OCI-M2 (cell line): ENCODE data around the gene ROS1.
"Not testable (repeated sequence)": the region's sequence is repeated elsewhere in the genome, so short reads cannot be mapped to it uniquely, and the experiment has no call there.

Experiments used
- DNase-seq: peaks from one replicate; lab custom pipeline; 2025; ENCODE audit not compliant: unreplicated experiment; lab: John Stamatoyannopoulos, UW

The ROS1 gene

DNA sequence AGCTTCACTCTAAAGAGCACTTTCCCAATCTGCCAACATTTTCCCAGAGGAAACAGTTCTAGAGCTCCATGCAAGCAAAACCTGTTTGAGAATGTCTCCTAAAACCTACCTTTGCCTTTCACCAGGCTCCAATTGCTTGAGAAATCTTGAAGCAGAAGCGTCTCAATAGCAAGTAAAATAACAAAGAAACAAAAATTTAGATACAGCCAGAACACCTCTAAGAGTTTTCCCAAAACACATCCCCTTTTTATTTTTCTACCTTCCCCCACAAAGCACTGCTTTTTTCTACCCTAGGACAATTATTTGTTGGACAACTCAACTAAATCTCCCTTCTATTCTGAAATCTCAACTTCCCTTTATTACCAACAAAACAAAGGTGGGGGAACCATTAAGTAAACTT lies 156.8 kb downstream of the ROS1 start:
- no peak for DNase-seq

DNA sequence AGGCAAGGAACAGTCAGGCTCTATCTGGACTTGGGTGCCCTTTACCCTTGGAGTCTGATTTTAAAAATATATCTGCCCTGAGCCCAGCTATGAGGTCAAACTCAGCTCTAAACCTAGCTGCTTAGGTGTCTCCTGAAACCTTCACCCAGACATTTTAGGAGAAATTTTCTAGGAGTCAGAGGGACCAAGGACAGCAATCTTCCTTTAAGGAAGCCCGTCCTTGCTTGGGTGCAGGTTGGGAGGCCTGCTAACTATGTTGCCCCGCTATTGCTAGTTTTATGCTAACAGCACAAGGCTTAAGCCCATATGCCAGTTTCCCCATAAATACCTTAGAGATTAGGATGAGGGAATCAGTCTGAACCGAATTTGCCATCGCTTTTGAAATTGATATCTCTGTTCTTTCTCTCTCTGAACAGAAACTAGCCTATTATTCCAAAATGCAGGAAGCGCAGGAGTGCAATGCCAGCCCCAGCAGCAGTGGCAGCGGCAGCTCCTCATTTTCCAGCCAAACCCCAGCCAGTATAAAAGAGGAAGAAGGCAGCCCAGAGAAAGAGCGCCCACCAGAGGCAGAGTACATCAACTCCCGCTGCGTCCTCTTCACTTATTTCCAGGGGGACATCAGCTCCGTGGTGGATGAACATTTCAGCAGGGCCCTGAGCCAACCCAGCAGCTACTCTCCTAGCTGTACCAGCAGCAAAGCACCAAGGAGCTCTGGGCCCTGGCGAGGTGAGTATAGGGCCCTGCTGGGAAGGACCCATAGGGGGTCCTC lies 157.8 kb downstream of the ROS1 start:
- DNase-seq = no peak

DNA sequence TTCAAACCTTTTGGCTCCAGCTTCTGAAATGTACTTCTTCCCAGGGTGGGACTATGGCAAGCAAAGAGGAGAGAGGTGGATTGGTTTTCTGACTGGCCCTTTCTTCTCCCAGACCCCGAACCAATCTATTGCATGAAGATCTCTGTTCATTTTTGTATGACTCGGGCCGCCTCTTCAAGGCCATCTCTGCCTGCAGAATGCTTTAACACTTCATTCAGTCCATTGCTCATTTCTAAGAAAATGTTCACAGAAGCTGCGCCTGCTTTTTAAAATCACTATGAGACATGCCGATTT lies 158.7 kb downstream of the ROS1 start:
- no peak for DNase-seq

DNA sequence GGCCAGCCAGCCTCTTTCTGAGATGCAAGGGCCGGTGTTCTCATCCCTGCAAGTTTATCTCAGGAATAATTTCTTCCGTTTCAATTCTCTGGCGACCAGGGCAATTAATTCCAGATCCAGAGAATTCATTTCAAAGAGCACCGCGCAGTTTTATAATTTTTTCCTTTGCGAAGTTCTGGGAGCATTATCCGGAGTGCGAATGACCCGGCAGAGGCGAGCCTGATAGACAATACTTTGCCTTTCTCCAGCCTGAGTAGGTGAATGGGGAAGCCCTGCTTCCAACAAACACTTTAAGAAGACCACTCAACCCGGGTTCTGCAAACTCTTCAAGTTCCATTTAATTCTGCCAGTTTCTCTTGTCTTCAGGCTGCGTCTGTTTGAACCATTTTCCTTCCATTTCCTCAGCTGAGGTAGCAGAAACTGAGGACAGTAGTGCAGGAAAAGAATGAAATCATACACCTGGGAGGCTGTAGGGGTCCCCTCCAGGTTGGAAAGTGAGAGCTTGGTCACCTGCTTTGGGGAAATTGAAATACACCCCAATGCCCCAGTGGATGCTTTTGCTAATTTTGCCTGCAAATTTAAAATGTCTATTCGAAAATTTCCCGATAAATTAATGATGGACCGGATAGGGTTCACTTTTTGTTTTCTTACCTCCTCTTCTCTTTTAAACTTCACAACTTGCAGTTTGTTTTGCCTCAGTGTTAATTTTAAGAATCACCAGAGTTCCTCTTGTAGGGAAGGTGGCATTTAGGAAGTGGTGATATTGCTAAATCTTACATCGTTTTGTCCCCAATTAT lies 159.3 kb downstream of the ROS1 start:
- no peak for DNase-seq

DNA sequence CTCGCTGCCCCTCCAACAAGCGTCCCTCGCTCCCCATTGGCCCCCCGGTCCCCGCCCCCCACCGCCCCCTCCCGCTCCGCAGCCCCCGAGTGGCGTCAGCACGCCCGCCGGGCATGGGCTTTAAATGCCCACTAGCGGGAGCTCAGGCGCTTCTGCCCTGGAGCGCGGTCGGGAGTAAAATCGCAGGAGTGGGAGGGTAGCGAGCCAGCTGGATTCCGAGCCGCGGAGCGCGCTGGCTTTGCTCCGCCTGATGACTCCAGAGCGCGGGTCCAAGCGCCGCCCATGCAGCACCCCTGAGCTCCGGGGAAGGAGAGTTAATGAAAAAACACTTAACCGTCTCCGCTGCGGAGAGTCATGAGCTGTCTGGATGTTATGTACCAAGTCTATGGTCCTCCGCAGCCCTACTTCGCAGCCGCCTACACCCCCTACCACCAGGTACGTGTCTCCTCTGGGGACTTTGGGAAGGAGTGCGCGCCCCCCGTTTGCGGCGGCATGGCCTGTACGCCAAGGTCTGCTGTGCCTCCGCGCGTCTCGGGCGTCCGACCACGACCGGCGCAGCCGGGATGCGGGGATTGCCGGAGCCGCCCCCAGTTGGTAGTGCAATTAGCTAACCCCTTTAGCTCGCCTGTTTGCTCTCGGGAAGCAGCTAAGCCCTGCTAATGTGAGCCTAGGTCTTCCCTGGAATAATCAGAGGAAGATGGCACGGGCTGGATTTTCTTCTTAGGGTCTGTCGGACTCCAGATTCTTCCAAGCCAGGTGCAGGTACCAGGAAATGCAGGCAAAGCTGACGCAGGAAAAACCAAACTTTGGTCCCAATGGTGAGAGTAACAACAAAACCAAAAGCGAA lies 160.1 kb downstream of the ROS1 start, which contains the start of gene VGLL2:
Gene VGLL2 (plus strand): TSS at position 149 of the 847 bp plus-strand sequence. CDS start 206 bp downstream, at position 355.
- no peak for DNase-seq

DNA sequence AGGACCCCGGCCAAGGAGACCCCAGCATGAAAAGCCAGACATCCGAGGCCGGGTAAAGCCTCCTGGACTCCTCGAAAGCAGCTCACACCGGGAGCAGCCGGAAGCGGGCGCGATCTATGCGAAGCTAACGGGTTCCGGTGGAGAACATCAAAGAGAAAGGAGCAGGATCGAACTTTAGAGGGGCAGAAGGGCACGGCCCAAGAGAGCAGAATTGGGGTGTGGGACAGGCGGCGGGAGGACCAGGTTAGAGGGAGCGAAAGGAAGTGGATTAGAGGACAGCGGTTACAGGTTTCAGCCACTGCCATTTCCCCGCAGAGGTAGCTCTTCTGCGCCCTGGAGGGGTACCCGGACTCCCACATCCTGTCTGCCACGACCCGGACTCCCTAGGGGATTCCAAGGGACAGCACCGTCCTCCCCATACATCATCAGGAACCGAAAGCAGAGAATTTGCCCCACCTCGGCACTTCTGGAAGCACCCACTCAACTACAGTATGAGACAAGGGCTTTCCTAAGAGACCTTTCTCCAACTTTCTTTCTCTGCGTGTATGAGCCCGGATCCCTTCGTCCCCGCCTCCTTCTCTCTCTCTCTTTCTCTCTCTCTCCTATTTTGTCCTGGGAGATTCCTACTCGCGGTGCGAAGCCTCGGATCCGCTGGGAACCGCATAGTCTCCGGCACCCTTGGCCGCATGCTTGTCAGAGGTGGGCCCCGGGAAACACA lies 160.9 kb downstream of the ROS1 start:
- DNase-seq = no peak

DNA sequence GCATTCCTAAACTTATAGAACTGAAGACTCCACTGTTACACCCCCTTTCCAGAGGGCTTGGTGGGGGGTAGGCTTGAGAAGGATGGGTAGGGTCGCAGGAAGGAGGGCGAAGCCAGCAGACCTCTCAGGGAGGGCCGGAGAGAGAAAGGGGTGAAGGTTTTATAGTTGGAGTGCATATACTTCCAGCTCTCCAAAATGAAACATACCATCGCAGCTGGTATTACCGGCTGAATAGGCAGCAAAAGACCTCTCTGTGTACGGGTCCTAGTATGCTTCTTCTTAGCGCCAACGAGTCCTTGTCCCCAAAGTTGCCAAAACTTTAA lies 161.4 kb downstream of the ROS1 start:
- no peak for DNase-seq

DNA sequence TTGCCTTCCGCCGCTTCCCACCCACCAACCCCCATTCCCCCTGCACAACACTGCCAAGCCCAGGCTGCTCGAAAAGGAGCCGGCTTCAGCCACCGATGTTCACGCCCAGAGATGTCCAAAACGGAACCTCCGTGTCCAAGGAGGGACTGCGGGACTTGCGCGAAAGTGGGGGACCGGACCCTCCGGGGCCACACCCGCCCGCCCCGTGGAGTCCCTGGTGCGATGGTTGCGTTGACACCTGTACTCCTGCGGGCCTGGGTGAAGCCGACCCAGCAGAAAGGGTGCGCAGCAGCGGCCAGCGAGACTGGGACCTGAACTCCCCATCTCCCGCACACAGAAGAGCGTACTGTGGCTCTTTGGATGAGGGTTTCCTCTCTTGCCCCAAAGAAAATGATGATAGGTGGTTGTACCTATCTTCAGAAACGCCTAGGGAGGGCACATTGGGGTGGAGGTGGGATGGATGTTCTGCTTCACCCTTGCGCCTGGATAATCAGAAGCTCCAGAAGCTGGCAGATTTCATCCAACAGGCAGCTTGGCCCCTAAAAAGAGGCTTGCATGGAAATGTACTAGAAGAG lies 162.3 kb downstream of the ROS1 start:
- no peak for DNase-seq

DNA sequence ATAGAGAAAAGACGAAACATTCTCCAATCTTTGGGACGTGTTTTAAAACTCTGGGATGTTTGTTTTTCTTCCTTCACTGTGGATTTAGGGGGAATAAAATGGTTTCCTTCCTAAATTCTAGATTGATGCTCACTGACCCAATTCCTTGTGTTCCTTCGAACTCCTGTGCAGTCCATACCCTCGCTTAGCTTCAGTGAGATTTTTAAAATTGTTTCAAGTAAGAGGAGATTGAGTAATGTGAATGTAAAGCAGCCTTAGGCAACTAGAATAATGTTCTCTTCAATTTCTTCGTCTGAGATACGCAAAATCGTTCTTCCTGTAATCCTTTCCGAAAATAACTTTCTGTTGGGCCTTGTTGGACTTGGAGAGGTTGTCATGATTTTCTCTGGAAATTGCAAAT lies 162.9 kb downstream of the ROS1 start:
- DNase-seq = no peak

DNA sequence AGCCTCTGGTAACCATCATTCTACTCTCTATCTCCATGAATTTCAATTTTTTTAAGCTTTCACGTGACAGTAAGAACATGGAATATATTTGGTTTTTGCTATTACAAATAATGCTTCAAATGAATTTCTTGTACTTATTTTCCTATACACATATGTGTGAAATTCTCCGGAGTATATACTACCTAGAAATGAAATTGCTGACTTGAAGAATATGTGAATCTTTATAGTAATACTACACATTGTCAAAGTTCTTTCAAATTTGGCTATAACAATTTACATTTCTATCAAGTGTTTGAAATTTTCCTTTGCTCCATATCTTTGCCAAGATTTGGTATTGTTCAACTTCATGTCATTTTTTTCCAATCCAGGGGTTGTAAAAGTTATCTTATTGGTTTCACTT lies 172.0 kb downstream of the ROS1 start:
- no peak for DNase-seq

DNA sequence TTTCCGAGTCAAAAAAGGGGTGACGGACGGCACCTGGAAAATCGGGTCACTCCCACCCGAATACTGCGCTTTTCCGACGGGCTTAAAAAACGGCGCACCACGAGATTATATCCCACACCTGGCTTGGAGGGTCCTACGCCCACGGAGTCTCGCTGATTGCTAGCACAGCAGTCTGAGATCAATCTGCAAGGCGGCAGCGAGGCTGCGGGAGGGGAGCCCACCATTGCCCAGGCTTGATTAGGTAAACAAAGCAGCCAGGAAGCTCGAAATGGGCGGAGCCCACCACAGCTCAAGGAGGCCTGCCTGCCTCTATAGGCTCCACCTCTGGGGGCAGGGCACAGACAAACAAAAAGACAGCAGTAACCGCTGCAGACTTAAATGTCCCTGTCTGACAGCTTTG lies 180.8 kb downstream of the ROS1 start:
- not testable (repeated sequence) for DNase-seq

DNA sequence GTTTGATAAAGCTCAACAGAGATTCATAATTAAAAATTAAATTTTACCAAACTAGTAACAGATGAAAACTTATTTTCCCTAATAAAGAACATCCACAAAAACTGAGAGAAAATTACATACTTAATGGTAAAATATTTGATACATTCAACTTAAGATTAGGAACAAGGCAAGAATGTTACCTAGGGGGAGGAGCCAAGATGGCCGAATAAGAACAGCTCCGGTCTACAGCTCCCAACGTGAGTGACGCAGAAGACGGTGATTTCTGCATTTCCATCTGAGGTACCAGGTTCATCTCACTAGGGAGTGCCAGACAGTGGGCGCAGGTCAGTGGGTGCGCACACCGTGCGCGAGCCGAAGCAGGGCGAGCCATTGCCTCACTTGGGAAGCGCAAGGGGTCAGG lies 181.2 kb downstream of the ROS1 start:
- DNase-seq = not testable (repeated sequence)
